A549 (cell line): Measurements from ENCODE around the gene TAOK3.

Experiments
- CHD2 ChIP-seq: fragments of 150-350 bp; IDR thresholded peaks from 2 replicates; pipeline ENCODE4 v1.6.1; 2014; ENCODE audit warnings: low read length; ENCODE audit not compliant: partially characterized antibody
- CTCF ChIP-seq: fragments of >200 bp; sonication (Bioruptor Twin); formaldehyde crosslinking; IDR thresholded peaks from 3 replicates; pipeline ENCODE4 v1.5.1; 2016
- EP300 ChIP-seq, 2 experiments: fragments of >200 bp; sonication (Bioruptor Twin); formaldehyde crosslinking; IDR thresholded peaks; 2 replicates in 1 of 2; 3 replicates in 1 of 2; pipeline ENCODE4 v1.6.1; 2016 to 2017
- FOSB ChIP-seq: fragments of 250-450 bp; sonication (Bioruptor Pico); IDR thresholded peaks from 2 replicates; pipeline ENCODE4 v1.5.0; 2020; ENCODE audit warnings: mild to moderate bottlenecking, moderate library complexity
- MAFK ChIP-seq: fragments of 450-650 bp; IDR thresholded peaks from 2 replicates; pipeline ENCODE4 v1.6.1; 2014; ENCODE audit not compliant: partially characterized antibody
- MYC ChIP-seq: IDR thresholded peaks from 2 replicates; pipeline ENCODE4 v1.6.1; 2012; ENCODE audit warnings: mild to moderate bottlenecking, inconsistent platforms, low read length, improper control_type of control experiment, borderline replicate concordance
- NR3C1 ChIP-seq: fragments of >200 bp; sonication (Bioruptor Twin); formaldehyde crosslinking; IDR thresholded peaks from 3 replicates; pipeline ENCODE4 v1.6.1; 2017
- POLR2A ChIP-seq: IDR thresholded peaks from 2 replicates; pipeline ENCODE4 v1.6.1; 2012; ENCODE audit warnings: mild to moderate bottlenecking, low read length
- REST ChIP-seq: fragments of 200-600 bp; sonication (generic); IDR thresholded peaks from 2 replicates; pipeline ENCODE4 v1.6.1; 2016; ENCODE audit warnings: antibody characterized with exemption, mild to moderate bottlenecking, moderate library complexity
- USF2 ChIP-seq: fragments of 450-650 bp; IDR thresholded peaks from 2 replicates; pipeline ENCODE4 v1.6.1; 2014; ENCODE audit warnings: antibody characterized with exemption

GRCh38 chr12:118249547-118249946 lies 123.2 kb downstream of the TAOK3 start:
- TF ChIP-seq EP300 (IDR thresholded peaks at IDR 0.05) (no peak), MYC (no peak), POLR2A (no peak), CTCF (no peak), FOSB (CRISPR knock-in tag) (no peak), USF2 (no peak), CHD2 (no peak), NR3C1 (no peak), REST (no peak), MAFK (no peak)
